ENCODE results near the gene SSNA1. TPM values are rescaled to one million over a fixed set of nuclear protein-coding genes. Genes with fewer than 3 reads are reported as not detected.

The SSNA1 gene
- total and polyA plus RNA-seq, 2 experiments from 2014 or later = 82.2 to 128 TPM

DNA sequence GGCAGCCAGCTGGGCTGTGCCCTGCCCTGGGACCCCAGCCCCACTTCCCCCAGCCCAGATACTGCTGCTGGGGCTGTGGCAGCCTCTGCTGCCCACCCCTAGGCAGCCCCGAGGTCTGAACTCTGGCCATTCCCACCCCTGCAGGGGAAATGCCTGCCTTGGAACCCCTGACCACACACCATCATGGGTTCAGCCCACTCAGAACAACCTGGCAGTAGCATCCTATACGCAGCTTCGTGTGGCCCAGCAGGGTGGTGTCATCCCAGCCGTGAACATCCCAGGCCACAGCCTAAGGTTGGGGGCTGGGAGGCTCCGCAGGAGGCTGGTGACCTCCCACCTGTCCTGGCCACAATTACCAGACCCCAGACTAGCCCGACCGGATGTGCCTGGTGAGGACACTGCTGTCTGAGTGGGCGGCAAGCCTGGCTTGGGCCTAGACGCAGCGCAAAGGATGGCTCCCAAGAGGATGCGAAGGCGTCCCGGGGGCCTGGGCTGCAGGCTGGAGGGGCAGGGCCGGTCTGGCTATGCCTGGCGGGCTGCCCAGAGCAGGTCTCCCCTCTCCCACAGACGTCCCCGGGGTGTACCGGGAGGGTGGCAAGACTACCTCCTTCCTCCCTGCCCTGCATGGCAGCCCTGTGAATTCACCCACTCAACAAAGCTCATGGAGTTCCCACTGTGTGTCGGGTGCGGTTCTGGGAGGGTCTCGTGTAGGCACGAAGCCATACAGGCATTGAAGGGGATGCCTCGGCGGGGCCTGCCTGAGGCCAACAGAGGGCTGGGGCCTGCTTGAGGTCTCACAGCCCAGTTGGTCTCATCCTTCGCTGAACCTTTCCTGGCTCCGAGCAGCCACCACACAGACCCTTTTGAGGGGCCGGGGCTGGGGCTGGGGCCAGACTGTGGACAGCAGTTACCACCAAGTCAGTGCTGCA, 40.8 kb downstream of the SSNA1 start:
- peaks cover 45% of the 10 kb centered on the region for H3K4me1 ChIP-seq (ENCODE audit: insufficient read depth)
- H3K36me3 ChIP-seq (replicated peaks; ENCODE audit: insufficient read depth, low read depth) = no peaks in the 10 kb centered on the region
- DNase-seq (ENCODE audit: low spot score) = no peak
- H3K27me3 ChIP-seq = no peaks in the 10 kb centered on the region
- no peaks in the 10 kb centered on the region for H4K20me1 ChIP-seq (ENCODE audit: insufficient read depth, poor library complexity, severe bottlenecking)
- 90% methylated on average over 25 of the region's 27 CpGs for whole genome bisulfite sequencing (ENCODE audit: low lambda C conversion rate, missing lambda C conversion rate)
- H3K9me2 ChIP-seq (replicated peaks; ENCODE audit: insufficient read depth) = no peaks in the 10 kb centered on the region
- TF ChIP-seq, protein P1, sequence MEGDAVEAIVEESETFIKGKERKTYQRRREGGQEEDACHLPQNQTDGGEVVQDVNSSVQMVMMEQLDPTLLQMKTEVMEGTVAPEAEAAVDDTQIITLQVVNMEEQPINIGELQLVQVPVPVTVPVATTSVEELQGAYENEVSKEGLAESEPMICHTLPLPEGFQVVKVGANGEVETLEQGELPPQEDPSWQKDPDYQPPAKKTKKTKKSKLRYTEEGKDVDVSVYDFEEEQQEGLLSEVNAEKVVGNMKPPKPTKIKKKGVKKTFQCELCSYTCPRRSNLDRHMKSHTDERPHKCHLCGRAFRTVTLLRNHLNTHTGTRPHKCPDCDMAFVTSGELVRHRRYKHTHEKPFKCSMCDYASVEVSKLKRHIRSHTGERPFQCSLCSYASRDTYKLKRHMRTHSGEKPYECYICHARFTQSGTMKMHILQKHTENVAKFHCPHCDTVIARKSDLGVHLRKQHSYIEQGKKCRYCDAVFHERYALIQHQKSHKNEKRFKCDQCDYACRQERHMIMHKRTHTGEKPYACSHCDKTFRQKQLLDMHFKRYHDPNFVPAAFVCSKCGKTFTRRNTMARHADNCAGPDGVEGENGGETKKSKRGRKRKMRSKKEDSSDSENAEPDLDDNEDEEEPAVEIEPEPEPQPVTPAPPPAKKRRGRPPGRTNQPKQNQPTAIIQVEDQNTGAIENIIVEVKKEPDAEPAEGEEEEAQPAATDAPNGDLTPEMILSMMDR (IDR thresholded peaks at IDR 0.05; ENCODE audit: poor library complexity) = no peak
- TF ChIP-seq EZH2 (IDR thresholded peaks at IDR 0.05; ENCODE audit: borderline replicate concordance) (no peak), EZH2phosphoT487 (IDR thresholded peaks at IDR 0.05; ENCODE audit: low read depth, severe bottlenecking, unreplicated experiment) (no peak)
- H3K4me2 ChIP-seq = peak overlapping the region; percentile 50
- no peaks in the 10 kb centered on the region for H3K9me3 ChIP-seq (ENCODE audit: low read depth)
- no peak overlapping the region for H2AFZ ChIP-seq
- no peak overlapping the region for H3K4me3 ChIP-seq
- H3K79me2 ChIP-seq = no peaks in the 10 kb centered on the region
- H3K27ac ChIP-seq = peak overlapping the region; percentile 87

- no peak for TF ChIP-seq EZH2phosphoT487 (IDR thresholded peaks at IDR 0.05; ENCODE audit: low read depth, severe bottlenecking, unreplicated experiment)
- TF ChIP-seq EZH2 (IDR thresholded peaks at IDR 0.05; ENCODE audit: borderline replicate concordance) = no peak
- TF ChIP-seq, protein P1 (IDR thresholded peaks at IDR 0.05; ENCODE audit: poor library complexity) = no peak
- no peaks in the 10 kb centered on the region for H3K9me2 ChIP-seq (replicated peaks; ENCODE audit: insufficient read depth)
- H3K4me3 ChIP-seq = no peak overlapping the region
- WGBS (ENCODE audit: low lambda C conversion rate, missing lambda C conversion rate) = 59% methylated on average over 22 of the region's 31 CpGs
- no peak overlapping the region for H2AFZ ChIP-seq
- H3K27me3 ChIP-seq = no peaks in the 10 kb centered on the region
- no peaks in the 10 kb centered on the region for H4K20me1 ChIP-seq (ENCODE audit: insufficient read depth, poor library complexity, severe bottlenecking)
- H3K9me3 ChIP-seq (ENCODE audit: low read depth) = no peaks in the 10 kb centered on the region
- H3K27ac ChIP-seq = peak overlapping the region; percentile 87
- H3K36me3 ChIP-seq (replicated peaks; ENCODE audit: insufficient read depth, low read depth) = no peaks in the 10 kb centered on the region
- peaks cover 43% of the 10 kb centered on the region for H3K4me1 ChIP-seq (ENCODE audit: insufficient read depth)
- no peaks in the 10 kb centered on the region for H3K79me2 ChIP-seq
- H3K4me2 ChIP-seq = peak overlapping the region; percentile 50
- peak; percentile 69 for DNase-seq (ENCODE audit: low spot score)
Observed at GRCh38 chr9:137229903-137230704, 41.6 kb downstream of the SSNA1 start.

GRCh38 chr9:137230705-137231371, 42.4 kb downstream of the SSNA1 start, which contains the start of gene SLC34A3:
TSS of gene SLC34A3 (plus strand) at chr9:137230901. CDS start at chr9:137231703, 802 bp downstream.
- Histone ChIP-seq H4K20me1 (ENCODE audit: insufficient read depth, poor library complexity, severe bottlenecking) (no peaks in the 10 kb centered on the region), H3K79me2 (no peaks in the 10 kb centered on the region), H3K36me3 (replicated peaks; ENCODE audit: insufficient read depth, low read depth) (no peaks in the 10 kb centered on the region), H3K27me3 (no peaks in the 10 kb centered on the region), H3K4me2 (peak within 1 kb of the TSS; percentile 50), H3K9me2 (replicated peaks; ENCODE audit: insufficient read depth) (no peaks in the 10 kb centered on the region), H3K4me3 (no peak within 1 kb of the TSS), H3K27ac (peak within 1 kb of the TSS; percentile 87), H3K4me1 (ENCODE audit: insufficient read depth) (peaks cover 45% of the 10 kb centered on the region), H3K9me3 (ENCODE audit: low read depth) (no peaks in the 10 kb centered on the region), H2AFZ (no peak within 1 kb of the TSS)
- TF ChIP-seq EZH2phosphoT487 (IDR thresholded peaks at IDR 0.05; ENCODE audit: low read depth, severe bottlenecking, unreplicated experiment) = no peak
- TF ChIP-seq EZH2 (IDR thresholded peaks at IDR 0.05; ENCODE audit: borderline replicate concordance) = no peak
- TF ChIP-seq, protein P1 (IDR thresholded peaks at IDR 0.05; ENCODE audit: poor library complexity) = no peak
- 82% methylated on average over 11 of the region's 14 CpGs for WGBS (ENCODE audit: low lambda C conversion rate, missing lambda C conversion rate)
- peak; percentile 43 for DNase-seq (ENCODE audit: low spot score)

All from hepatocyte (in vitro differentiated cells).